GM23248 (cell line): ENCODE results near the gene TSEN34. TPM values are rescaled to one million over a fixed set of nuclear protein-coding genes. Genes with fewer than 3 reads are reported as not detected.
A peak's percentile ranks its signal among the peaks of the same experiment; 100 is the strongest.

ENCODE experiments used
- DNase-seq: peaks from one replicate; pipeline ENCODE4 v3.0.0-alpha.2; 2015
- H2AFZ ChIP-seq: fragments of 200-600 bp; sonication (generic); 2 replicates; pipeline ENCODE4 v1.6.1; 2016; ENCODE audit warnings: antibody characterized with exemption
- H3F3A ChIP-seq: fragments of 200-600 bp; sonication (generic); 2 replicates; pipeline ENCODE4 v1.6.1; 2016; ENCODE audit warnings: mild to moderate bottlenecking, antibody characterized with exemption, mixed run types; ENCODE audit not compliant: insufficient read depth
- H3K27ac ChIP-seq: fragments of 200-600 bp; sonication (generic); 2 replicates; pipeline ENCODE4 v1.5.1; 2016; ENCODE audit warnings: mild to moderate bottlenecking
- H3K27me3 ChIP-seq: fragments of 200-600 bp; sonication (generic); replicated peaks from 2 replicates; pipeline ENCODE4 v1.6.1; 2016; ENCODE audit warnings: mild to moderate bottlenecking; ENCODE audit not compliant: insufficient read depth
- H3K36me3 ChIP-seq: fragments of 200-600 bp; sonication (generic); 2 replicates; pipeline ENCODE4 v1.6.1; 2016; ENCODE audit warnings: low read depth, mild to moderate bottlenecking
- H3K4me1 ChIP-seq: fragments of 200-600 bp; sonication (generic); 2 replicates; pipeline ENCODE4 v1.6.1; 2016; ENCODE audit warnings: mild to moderate bottlenecking; ENCODE audit not compliant: insufficient read depth
- H3K4me2 ChIP-seq: fragments of 200-600 bp; sonication (generic); one replicate; pipeline ENCODE4 v1.6.1; 2016; ENCODE audit warnings: mild to moderate bottlenecking; ENCODE audit not compliant: unreplicated experiment
- H3K4me3 ChIP-seq: fragments of 200-600 bp; sonication (generic); 2 replicates; pipeline ENCODE4 v1.5.1; 2016; ENCODE audit warnings: mild to moderate bottlenecking
- H3K79me2 ChIP-seq: fragments of 200-600 bp; sonication (generic); 2 replicates; pipeline ENCODE4 v1.6.1; 2016; ENCODE audit warnings: mild to moderate bottlenecking; ENCODE audit not compliant: insufficient read depth
- H3K9ac ChIP-seq: fragments of 200-600 bp; sonication (generic); 2 replicates; pipeline ENCODE4 v1.6.1; 2016; ENCODE audit warnings: mild to moderate bottlenecking
- H3K9me2 ChIP-seq: fragments of 200-600 bp; sonication (generic); 2 replicates; pipeline ENCODE4 v1.6.1; 2016; ENCODE audit warnings: mixed run types, mild to moderate bottlenecking, moderate library complexity; ENCODE audit not compliant: insufficient read depth
- H3K9me3 ChIP-seq: fragments of 200-600 bp; sonication (generic); one replicate; pipeline ENCODE4 v1.6.1; 2017; ENCODE audit warnings: low read depth
- H4K20me1 ChIP-seq: fragments of 200-600 bp; sonication (generic); 2 replicates; pipeline ENCODE4 v1.6.0; 2016; ENCODE audit not compliant: insufficient read depth
- EZH2 ChIP-seq: fragments of 200-600 bp; sonication (generic); IDR thresholded peaks from 2 replicates; pipeline ENCODE4 v1.6.1; 2018; ENCODE audit warnings: antibody characterized with exemption, mild to moderate bottlenecking; ENCODE audit not compliant: insufficient read depth, poor library complexity, severe bottlenecking
- EZH2phosphoT487 ChIP-seq: fragments of 200-600 bp; sonication (generic); IDR thresholded peaks from 2 replicates; pipeline ENCODE4 v1.6.1; 2018; ENCODE audit warnings: antibody characterized with exemption, moderate library complexity, mild to moderate bottlenecking, low read depth; ENCODE audit not compliant: insufficient read depth
- WGBS, 2 experiments: methylation state at CpG; one replicate each; pipeline ENCODE4 v1.1.6; 2015 to 2017; ENCODE audit warnings: low lambda C conversion rate in 2 of 2, low coverage in 1 of 2; ENCODE audit errors: missing lambda C conversion rate in 2 of 2; 5-methylcytosine and 5-hydroxymethylcytosine counted together
- in situ Hi-C: fragments of 300-500 bp; cut with MboI; formaldehyde crosslinking; loops from 2 replicates; pipeline ENCODE4 v1.15.0; 2020
- polyA plus RNA-seq: library from polyadenylated mRNA; unstranded; fragments of >200 nt; fragmentation: Nextera tagmentation; extraction: Ambion mirVana; gene quantifications from 2 replicates; pipeline ENCODE4 v1.2.1, GENCODE V29; 2016
- total RNA-seq: library from RNA; depleted of rRNA; stranded (reverse); fragments of >200 nt; shearing (Covaris generic); gene quantifications from 2 replicates; pipeline ENCODE4 v1.2.3, GENCODE V29; 2014

The TSEN34 gene
- total and polyA plus RNA-seq, 2 experiments from 2014 or later: 90.0 to 105 TPM

GRCh38 chr19:54162884-54163283, 28.2 kb upstream of the TSEN34 start:
- peaks cover 14% of the 10 kb centered on the region for H3K4me1 ChIP-seq
- DNase-seq: no peak
- 71 to 73% methylated on average over 13 to 14 of the region's 14 CpGs for WGBS, 2 experiments
- H3K79me2 ChIP-seq: peaks cover 6% of the 10 kb centered on the region; the same call in 1 of the 2 replicates
- no peaks in the 10 kb centered on the region for H4K20me1 ChIP-seq
- no peak overlapping the region for H3K4me2 ChIP-seq
- TF ChIP-seq EZH2phosphoT487: no peak
- no peak for TF ChIP-seq EZH2
- no peaks in the 10 kb centered on the region for H3K36me3 ChIP-seq
- peaks cover 15% of the 10 kb centered on the region; the same call in 1 of the 2 replicates for H3F3A ChIP-seq
- in situ Hi-C loops: no loop called here
- H3K9ac ChIP-seq: no peak overlapping the region
- no peaks in the 10 kb centered on the region for H3K9me3 ChIP-seq
- no peaks in the 10 kb centered on the region for H3K27me3 ChIP-seq
- no peaks in the 10 kb centered on the region for H3K9me2 ChIP-seq
- no peak overlapping the region for H2AFZ ChIP-seq
- H3K4me3 ChIP-seq: peak overlapping the region; percentile 66; the same call in 1 of the 2 replicates
- H3K27ac ChIP-seq: no peak overlapping the region

DNA sequence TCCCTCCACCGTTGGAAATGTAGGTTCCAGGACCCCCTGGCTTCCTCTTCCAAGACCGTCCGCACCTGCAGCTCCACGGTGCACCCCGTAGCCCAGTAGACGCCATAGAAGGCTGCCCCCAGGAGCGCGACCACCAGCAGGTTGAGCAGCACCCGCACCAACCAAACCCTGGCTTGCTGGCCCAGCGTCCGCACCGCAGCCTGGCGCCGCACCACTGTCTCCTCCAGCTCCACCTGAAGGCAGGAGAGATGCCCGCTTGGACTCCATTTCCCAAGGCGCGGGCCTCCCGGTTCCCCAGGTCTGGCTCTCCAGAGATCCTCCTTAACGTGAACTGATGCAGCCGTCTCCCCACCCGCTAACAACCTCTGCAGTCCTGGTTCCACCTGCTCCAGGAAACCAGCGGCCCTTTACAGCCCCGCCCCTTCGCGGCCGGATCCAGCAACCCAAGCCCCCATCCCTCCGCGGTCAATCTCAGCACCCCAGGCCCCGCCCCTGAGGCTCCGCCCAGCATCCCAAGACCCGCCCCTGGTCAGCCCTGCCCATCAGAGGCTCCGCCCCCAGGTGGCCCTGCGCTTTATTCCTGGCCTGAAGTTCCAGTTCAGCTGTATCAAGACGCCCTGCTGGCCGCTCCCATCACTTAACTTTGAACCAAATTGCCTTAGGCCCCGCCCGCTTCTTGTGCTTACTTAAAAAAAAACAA, 26.6 kb upstream of the TSEN34 start:
- Histone ChIP-seq H3K4me1 (peaks cover 7% of the 10 kb centered on the region), H3K9ac (no peak overlapping the region), H3K79me2 (no peaks in the 10 kb centered on the region), H3K27ac (no peak overlapping the region), H3K36me3 (no peaks in the 10 kb centered on the region), H3K9me3 (no peaks in the 10 kb centered on the region), H4K20me1 (no peaks in the 10 kb centered on the region), H3K4me3 (no peak overlapping the region), H2AFZ (no peak overlapping the region), H3K4me2 (no peak overlapping the region), H3K9me2 (no peaks in the 10 kb centered on the region), H3K27me3 (no peaks in the 10 kb centered on the region), H3F3A (peaks cover 3% of the 10 kb centered on the region; the same call in 1 of the 2 replicates)
- in situ Hi-C loops: no loop called here
- no peak for TF ChIP-seq EZH2phosphoT487
- no peak for TF ChIP-seq EZH2
- 13 to 17% methylated on average over 27 to 37 of the region's 37 CpGs for WGBS, 2 experiments
- DNase-seq: peak; percentile 50

- no peak for TF ChIP-seq EZH2
- no peak for TF ChIP-seq EZH2phosphoT487
- H3K27ac ChIP-seq: no peak overlapping the region
- no peaks in the 10 kb centered on the region for H3K27me3 ChIP-seq
- no peaks in the 10 kb centered on the region for H4K20me1 ChIP-seq
- no peak overlapping the region for H3K4me2 ChIP-seq
- no peak for DNase-seq
- no peaks in the 10 kb centered on the region for H3K36me3 ChIP-seq
- WGBS, 2 experiments: 89 to 90% methylated on average over 25 of the region's 25 CpGs
- peaks cover 7% of the 10 kb centered on the region for H3K4me1 ChIP-seq
- no peaks in the 10 kb centered on the region for H3K79me2 ChIP-seq
- H2AFZ ChIP-seq: no peak overlapping the region
- no peaks in the 10 kb centered on the region for H3K9me2 ChIP-seq
- no peaks in the 10 kb centered on the region for H3K9me3 ChIP-seq
- H3F3A ChIP-seq: peaks cover under 1% of the 10 kb centered on the region; the same call in 1 of the 2 replicates
- H3K4me3 ChIP-seq: no peak overlapping the region
- in situ Hi-C loops: no loop called here
- no peak overlapping the region for H3K9ac ChIP-seq
Measured at GRCh38 chr19:54165222-54165621, 25.9 kb upstream of the TSEN34 start.

DNA sequence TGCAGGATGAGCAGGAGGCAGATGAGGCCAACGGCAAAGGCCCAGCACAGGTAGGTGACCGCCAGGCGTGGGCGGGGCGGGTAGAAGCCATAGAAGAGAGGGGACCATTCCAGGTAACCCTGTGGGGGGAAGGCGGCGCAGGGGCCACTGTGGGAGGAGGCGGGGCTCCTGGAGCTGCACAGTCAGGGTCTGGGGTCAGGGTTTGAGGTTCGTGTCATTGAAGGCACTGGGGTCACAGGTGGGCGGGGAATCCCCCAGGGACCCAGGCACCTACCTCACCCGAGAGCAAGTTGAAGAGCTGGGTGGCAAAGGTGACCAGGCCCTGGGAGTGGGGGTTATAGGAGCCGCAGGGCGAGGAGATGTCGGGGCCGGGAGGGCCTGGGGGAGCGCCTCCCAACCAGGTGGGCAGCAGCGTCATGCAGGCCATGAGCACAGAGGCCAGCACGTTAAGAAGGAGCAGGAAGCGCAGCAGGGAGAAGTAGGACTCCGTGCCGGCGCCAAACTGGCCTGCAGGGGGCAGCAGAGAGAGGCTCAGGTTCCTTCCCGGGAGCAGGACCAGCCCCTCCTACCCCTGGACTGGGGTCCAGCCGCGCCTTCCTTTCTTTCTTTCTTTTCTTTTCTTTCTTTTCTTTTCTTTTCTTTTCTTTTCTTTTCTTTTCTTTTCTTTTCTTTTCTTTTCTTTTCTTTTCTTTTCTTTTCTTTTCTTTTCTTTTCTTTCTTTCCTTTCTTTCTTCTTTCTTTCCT, 22.8 kb upstream of the TSEN34 start:
- TF ChIP-seq EZH2phosphoT487 (no peak), EZH2 (no peak)
- H3K9me3 ChIP-seq: no peaks in the 10 kb centered on the region
- no peak overlapping the region for H2AFZ ChIP-seq
- 25 to 36% methylated on average over 14 to 25 of the region's 25 CpGs for WGBS, 2 experiments
- no peaks in the 10 kb centered on the region for H4K20me1 ChIP-seq
- no peak overlapping the region for H3K9ac ChIP-seq
- H3K27me3 ChIP-seq: no peaks in the 10 kb centered on the region
- no peak overlapping the region for H3K27ac ChIP-seq
- no peak overlapping the region for H3K4me3 ChIP-seq
- H3F3A ChIP-seq: no peaks in the 10 kb centered on the region
- in situ Hi-C loops: no loop called here
- H3K79me2 ChIP-seq: no peaks in the 10 kb centered on the region
- H3K4me1 ChIP-seq: no peaks in the 10 kb centered on the region
- peak; percentile 89 for DNase-seq
- no peaks in the 10 kb centered on the region for H3K9me2 ChIP-seq
- H3K4me2 ChIP-seq: no peak overlapping the region
- H3K36me3 ChIP-seq: no peaks in the 10 kb centered on the region
